PC-3 (cell line): Measurements from ENCODE around the gene CHMP4B.

Experiments
- CTCF ChIP-seq: fragments of 300-600 bp; sonication (generic); conservative IDR thresholded peaks from 2 replicates; pipeline ENCODE4 v1.5.1; 2017; ENCODE audit warnings: antibody characterized with exemption, low read depth, mild to moderate bottlenecking, low read length
- EZH2phosphoT487 ChIP-seq: fragments of 300-600 bp; sonication (generic); IDR thresholded peaks from 2 replicates; pipeline ENCODE4 v1.6.1; 2018; ENCODE audit warnings: mild to moderate bottlenecking, antibody characterized with exemption, low read length, borderline replicate concordance

DNA sequence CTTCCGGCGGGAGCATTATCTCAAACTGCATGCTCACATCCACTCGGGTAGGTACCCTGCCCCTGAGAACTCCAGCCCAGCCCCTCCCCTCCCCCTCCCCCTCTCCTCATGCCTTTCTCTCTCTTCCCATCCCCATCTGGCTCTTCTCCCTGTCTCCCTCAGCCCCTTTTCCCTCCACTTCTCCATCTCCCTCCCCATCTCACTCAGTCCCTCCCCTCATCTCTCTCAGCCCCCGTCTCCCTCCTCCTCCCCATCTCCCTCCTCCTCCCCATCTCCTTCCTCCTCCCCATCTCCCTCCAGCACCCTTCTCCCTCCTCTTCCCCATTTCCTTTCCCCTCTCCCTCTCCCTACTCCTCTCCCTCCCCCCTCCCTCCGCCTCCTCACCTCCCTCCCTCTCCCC lies 27.3 kb upstream of the CHMP4B start:
- TF ChIP-seq EZH2phosphoT487: no peak
- TF ChIP-seq CTCF: no peak
